Fibroblast of pulmonary artery (primary cell): Measurements from ENCODE around the gene CELA2A.
"Not testable (repeated sequence)": the region's sequence is repeated elsewhere in the genome, so short reads cannot be mapped to it uniquely, and the experiment has no call there.

Experiments used
- DNase-seq: peaks from one replicate; pipeline ENCODE4 v3.0.0-alpha.2; 2010; ENCODE audit warnings: low read depth
- H3K4me3 ChIP-seq: replicated peaks from 2 replicates; pipeline ENCODE4 v1.5.1; 2011; ENCODE audit warnings: low read depth, mild to moderate bottlenecking, control low read depth, low read length, moderate library complexity
- CTCF ChIP-seq: IDR thresholded peaks from 2 replicates; pipeline ENCODE4 v1.5.1; 2011; ENCODE audit warnings: mild to moderate bottlenecking, control low read depth, low read length, inconsistent platforms; ENCODE audit errors: missing control alignments

Gene CELA2A

DNA sequence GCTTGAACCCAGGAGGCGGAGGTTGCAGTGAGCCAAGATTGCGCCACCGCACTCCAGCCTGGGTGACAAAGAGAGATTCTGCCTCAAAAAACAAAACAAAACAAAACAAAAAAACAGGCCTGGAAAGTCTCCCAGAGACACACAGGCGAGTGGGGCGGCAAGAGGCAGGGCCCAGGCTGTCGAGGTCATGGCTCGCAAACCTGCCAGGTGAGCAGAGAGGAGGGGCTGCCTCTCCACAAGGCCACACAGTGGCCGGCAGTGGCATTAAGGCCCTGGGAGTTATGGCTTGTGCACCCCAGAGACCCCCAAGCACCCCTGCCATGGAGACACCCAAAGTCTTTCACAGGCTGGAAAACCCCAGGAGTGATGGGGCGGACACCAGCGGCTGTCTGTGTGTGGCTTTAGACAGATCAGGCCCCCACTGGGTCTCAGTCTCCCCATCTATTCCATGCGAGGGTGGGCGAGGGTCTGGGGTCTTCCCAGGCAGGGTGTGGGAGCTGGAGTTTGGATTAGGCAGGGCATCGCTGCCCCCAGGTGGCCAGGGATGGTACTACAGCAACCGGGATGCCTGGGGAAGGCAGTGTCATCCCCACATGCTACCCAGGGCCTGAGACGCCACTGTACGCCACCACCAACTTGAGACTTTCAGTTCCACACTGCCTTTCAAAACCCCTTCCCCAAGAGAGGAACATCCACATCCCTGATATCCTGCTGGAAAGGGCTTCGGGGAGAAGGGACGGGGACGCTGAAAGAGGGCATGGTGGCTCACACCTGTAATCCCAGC is 25.6 kb upstream of the CELA2A start:
- TF ChIP-seq CTCF = peak; percentile 92
- DNase-seq = peak; percentile 46

DNA sequence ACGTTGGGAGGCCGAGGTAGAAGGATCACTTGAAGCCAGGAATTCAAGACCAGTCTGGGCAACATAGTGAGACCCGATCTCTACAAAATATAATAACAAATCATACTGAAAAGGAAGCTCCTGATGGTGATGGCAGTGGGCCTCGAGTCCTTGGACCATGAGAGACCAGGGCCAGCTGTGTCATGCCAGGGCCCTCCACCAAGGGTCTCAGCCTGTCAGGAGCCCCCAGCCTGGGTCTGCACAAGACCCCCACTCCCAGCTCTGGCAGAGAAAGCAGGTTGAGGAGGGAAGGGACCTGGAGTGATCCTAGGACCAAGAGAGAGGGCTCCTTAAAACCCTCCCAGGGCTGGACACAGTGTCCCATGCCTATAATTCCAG is 25.0 kb upstream of the CELA2A start:
- no peak for DNase-seq
- H3K4me3 ChIP-seq = no peak overlapping the region
- TF ChIP-seq CTCF = no peak

More for the DNA sequence above, 25.6 kb upstream of the CELA2A start:
- H3K4me3 ChIP-seq = no peak overlapping the region

GRCh38 chr1:15432324-15432723 is 24.2 kb upstream of the CELA2A start:
- DNase-seq = no peak
- no peak for TF ChIP-seq CTCF
- H3K4me3 ChIP-seq = no peak overlapping the region

DNA sequence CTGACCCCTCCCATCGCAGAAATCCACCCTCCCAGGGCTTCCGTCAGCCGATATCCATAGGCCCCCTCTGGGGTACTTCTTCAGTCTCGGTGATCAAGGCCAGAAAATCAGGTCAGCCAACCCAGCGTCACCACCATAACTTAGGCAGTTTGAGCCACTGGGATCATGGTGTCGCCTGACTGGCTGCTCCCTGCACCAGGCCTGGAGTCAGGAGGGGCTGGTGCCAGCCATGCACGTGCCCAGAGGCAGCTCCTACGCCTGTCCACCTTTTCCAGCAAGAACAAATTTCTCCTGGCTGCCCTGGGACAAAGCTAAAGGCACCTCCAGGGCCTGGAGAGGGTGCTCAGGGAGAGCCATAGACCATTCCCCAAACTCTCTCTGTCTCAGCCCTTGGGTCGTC is 23.1 kb upstream of the CELA2A start:
- no peak overlapping the region for H3K4me3 ChIP-seq
- TF ChIP-seq CTCF = no peak
- no peak for DNase-seq

DNA sequence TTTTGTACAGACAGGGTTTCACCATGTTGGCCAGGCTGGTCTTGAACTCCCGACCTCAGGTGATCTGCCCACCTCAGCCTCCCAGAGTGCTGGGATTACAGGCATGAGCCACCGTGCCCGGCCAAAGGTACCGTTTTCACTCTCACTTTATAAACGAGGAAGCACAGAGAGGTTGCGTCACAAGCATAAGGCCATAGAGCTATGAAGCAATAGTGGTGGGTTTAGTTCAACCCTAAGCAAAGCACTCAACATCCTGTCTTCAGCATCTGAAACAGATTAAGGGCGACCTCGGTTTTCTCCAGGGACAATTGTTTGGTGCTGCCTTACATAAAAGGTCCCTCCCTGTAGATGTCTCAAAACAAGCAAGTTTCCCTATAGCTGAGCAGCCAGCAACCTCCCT is 21.8 kb upstream of the CELA2A start:
- DNase-seq = peak; percentile 66
- H3K4me3 ChIP-seq = not testable (repeated sequence)

- DNase-seq = no peak
- no peak for TF ChIP-seq CTCF
- H3K4me3 ChIP-seq = no peak overlapping the region
These were observed 21.1 kb upstream of the CELA2A start for GRCh38 chr1:15435239-15436077.

DNA sequence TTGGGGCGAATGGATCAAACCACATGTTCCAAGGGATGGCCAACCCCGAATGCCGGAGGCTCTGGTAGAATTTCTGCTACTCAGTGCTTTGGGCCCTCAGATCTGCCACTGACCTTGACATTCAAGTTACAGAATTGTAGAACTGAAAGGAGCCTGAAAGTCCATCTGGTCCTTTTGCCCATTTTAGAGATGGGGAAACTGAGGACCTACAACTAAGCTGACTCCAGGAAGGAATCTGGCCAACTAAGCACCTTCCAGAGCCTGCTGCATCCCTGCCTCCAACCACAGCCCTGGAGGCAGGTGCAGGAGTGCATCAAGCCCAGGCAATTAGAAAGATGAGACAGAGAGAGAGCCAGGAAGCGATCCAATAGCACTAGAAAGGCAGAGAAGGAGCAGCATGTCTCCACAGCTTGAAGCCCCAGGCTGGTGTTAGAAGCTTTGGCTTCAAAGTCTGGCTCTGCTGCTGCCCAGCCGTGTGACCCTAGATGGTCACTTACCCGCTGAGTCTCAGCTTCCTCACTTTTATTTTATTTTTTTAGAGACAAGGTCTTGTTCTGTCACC is 19.6 kb upstream of the CELA2A start:
- no peak for TF ChIP-seq CTCF
- no peak for DNase-seq
- no peak overlapping the region for H3K4me3 ChIP-seq
